Chondrocyte (in vitro differentiated cells): ENCODE data around the gene TSPAN11. TPM values are rescaled to one million over a fixed set of nuclear protein-coding genes. Genes with fewer than 3 reads are reported as not detected.

Experiments
- DNase-seq: peaks from one replicate; pipeline ENCODE4 v3.0.0; 2021; ENCODE audit warnings: mixed read lengths, low spot score
- H3K27ac Mint-ChIP-seq: one replicate; pipeline ENCODE4 v1.8.0; 2021; ENCODE audit warnings: mild to moderate bottlenecking, moderate library complexity, mixed read lengths; ENCODE audit not compliant: unreplicated experiment
- H3K27me3 Mint-ChIP-seq: 2 replicates; pipeline ENCODE4 v1.8.0; 2021; ENCODE audit warnings: low read depth, mixed read lengths
- H3K36me3 Mint-ChIP-seq: 2 replicates; pipeline ENCODE4 v1.8.0; 2021; ENCODE audit warnings: low read depth, mixed read lengths
- H3K4me1 Mint-ChIP-seq: 2 replicates; pipeline ENCODE4 v1.8.0; 2021; ENCODE audit warnings: low read depth, mild to moderate bottlenecking, mixed read lengths
- H3K4me3 Mint-ChIP-seq: one replicate; pipeline ENCODE4 v1.8.0; 2021; ENCODE audit warnings: mild to moderate bottlenecking, moderate library complexity, mixed read lengths; ENCODE audit not compliant: unreplicated experiment
- H3K9me3 Mint-ChIP-seq: 2 replicates; pipeline ENCODE4 v1.8.0; 2021; ENCODE audit warnings: low read depth, mixed read lengths
- total RNA-seq: library from RNA; stranded (reverse); gene quantifications from 3 replicates; pipeline ENCODE4 v1.2.1, GENCODE V29; 2021
- TF ChIP-seq, protein P1 (sequence below): fragments of 200-600 bp; sonication (generic); IDR thresholded peaks from 2 replicates; pipeline ENCODE4 v1.5.0; 2021; ENCODE audit warnings: antibody characterized with exemption, mild to moderate bottlenecking, moderate library complexity

TSPAN11 gene
- total RNA-seq, 1 donor from 2014 or later = 0.95 TPM

GRCh38 chr12:31000751-31001150 is 74.2 kb downstream of the TSPAN11 start:
- peak; percentile 26 for DNase-seq
- H3K4me3 Mint-ChIP-seq = no peak overlapping the region
- no peak overlapping the region for H3K27ac Mint-ChIP-seq
- H3K9me3 Mint-ChIP-seq = no peaks in the 10 kb centered on the region
- peaks cover 10% of the 10 kb centered on the region for H3K27me3 Mint-ChIP-seq
- peaks cover 13% of the 10 kb centered on the region for H3K4me1 Mint-ChIP-seq
- TF ChIP-seq, protein P1, sequence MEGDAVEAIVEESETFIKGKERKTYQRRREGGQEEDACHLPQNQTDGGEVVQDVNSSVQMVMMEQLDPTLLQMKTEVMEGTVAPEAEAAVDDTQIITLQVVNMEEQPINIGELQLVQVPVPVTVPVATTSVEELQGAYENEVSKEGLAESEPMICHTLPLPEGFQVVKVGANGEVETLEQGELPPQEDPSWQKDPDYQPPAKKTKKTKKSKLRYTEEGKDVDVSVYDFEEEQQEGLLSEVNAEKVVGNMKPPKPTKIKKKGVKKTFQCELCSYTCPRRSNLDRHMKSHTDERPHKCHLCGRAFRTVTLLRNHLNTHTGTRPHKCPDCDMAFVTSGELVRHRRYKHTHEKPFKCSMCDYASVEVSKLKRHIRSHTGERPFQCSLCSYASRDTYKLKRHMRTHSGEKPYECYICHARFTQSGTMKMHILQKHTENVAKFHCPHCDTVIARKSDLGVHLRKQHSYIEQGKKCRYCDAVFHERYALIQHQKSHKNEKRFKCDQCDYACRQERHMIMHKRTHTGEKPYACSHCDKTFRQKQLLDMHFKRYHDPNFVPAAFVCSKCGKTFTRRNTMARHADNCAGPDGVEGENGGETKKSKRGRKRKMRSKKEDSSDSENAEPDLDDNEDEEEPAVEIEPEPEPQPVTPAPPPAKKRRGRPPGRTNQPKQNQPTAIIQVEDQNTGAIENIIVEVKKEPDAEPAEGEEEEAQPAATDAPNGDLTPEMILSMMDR = no peak
- no peaks in the 10 kb centered on the region for H3K36me3 Mint-ChIP-seq

DNA sequence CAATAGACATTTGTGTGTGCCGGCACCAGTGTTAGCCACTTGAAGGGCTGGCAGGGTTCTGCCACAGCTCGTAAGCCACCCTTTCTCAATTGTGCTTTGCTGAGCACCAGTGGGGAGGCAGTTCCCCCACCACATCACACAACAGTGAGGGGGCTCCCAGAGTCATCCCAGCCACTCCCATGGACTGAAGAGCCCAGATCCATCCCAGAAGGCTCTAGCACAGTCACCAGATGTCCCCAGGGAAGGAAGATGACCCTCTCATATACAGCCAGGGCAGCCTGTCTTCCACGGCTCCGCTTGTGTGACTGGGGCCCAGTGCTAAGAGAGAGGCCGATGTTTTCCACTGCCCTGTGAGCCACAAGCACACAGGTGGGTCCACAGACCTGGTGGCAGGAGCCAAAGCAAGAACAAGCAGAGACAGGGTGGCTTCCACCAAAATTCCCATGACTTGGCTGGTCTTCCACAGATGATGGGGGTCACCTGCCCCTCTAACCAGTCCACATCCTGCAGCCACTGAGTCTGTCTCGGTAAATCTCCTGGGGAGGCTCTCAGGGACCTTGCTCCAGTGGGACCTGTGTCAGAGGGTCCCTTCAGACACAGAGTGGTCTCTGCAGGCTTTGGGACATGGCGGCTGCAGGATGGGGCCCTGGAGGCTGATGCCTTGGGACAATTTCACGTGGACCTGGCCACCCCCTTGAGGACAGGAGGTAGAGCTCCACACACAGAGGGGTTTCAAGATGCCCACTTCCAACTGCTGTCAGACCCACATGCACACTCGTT is 75.2 kb downstream of the TSPAN11 start:
- no peak overlapping the region for H3K4me3 Mint-ChIP-seq
- TF ChIP-seq, protein P1 = no peak
- H3K4me1 Mint-ChIP-seq = peaks cover 6% of the 10 kb centered on the region
- H3K36me3 Mint-ChIP-seq = no peaks in the 10 kb centered on the region
- H3K9me3 Mint-ChIP-seq = no peaks in the 10 kb centered on the region
- DNase-seq = no peak
- no peak overlapping the region for H3K27ac Mint-ChIP-seq
- peaks cover 10% of the 10 kb centered on the region for H3K27me3 Mint-ChIP-seq

DNA sequence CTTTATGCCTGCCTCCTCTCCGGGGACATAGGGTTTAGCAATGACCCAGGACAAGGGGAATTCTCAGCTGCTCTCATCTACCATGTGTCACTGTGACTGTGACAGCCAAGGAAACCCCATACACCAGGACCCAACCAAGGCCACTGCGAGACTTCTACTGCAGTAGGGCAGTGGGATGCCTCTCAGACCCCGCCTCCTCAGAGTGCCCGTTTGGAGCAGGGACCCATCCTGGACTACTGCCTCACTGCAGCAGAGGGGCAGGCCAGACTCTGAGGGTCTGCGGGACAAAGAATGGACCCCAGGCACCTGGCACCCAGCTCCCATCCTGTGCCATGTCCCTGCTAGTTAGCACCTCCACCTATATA is 75.8 kb downstream of the TSPAN11 start:
- DNase-seq = no peak
- no peak overlapping the region for H3K4me3 Mint-ChIP-seq
- H3K27me3 Mint-ChIP-seq = peaks cover 10% of the 10 kb centered on the region
- H3K4me1 Mint-ChIP-seq = peaks cover 5% of the 10 kb centered on the region
- no peaks in the 10 kb centered on the region for H3K9me3 Mint-ChIP-seq
- no peak overlapping the region for H3K27ac Mint-ChIP-seq
- H3K36me3 Mint-ChIP-seq = no peaks in the 10 kb centered on the region
- TF ChIP-seq, protein P1 = no peak

DNA sequence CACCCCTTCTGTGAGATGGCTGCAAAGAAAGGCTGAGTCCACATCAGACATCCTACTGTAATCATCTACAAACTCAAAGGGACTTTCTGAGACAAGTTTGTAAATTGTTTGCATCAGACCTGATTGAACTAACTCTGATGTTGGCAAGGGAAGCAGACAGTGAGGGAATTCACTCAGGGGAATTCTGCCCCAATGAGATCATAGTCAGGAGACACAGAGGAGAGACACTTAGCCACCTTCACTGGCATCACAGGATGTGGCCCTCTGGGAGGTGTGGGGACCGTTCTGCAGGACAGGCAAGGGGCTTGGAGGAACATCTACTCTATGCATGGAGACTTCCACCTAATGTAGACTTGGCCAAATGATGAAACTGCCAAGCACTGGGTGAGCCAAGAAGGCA is 76.5 kb downstream of the TSPAN11 start:
- peaks cover 10% of the 10 kb centered on the region for H3K27me3 Mint-ChIP-seq
- no peak overlapping the region for H3K4me3 Mint-ChIP-seq
- H3K4me1 Mint-ChIP-seq = peaks cover 5% of the 10 kb centered on the region
- no peaks in the 10 kb centered on the region for H3K9me3 Mint-ChIP-seq
- TF ChIP-seq, protein P1 = no peak
- H3K36me3 Mint-ChIP-seq = no peaks in the 10 kb centered on the region
- H3K27ac Mint-ChIP-seq = no peak overlapping the region
- DNase-seq = no peak

DNA sequence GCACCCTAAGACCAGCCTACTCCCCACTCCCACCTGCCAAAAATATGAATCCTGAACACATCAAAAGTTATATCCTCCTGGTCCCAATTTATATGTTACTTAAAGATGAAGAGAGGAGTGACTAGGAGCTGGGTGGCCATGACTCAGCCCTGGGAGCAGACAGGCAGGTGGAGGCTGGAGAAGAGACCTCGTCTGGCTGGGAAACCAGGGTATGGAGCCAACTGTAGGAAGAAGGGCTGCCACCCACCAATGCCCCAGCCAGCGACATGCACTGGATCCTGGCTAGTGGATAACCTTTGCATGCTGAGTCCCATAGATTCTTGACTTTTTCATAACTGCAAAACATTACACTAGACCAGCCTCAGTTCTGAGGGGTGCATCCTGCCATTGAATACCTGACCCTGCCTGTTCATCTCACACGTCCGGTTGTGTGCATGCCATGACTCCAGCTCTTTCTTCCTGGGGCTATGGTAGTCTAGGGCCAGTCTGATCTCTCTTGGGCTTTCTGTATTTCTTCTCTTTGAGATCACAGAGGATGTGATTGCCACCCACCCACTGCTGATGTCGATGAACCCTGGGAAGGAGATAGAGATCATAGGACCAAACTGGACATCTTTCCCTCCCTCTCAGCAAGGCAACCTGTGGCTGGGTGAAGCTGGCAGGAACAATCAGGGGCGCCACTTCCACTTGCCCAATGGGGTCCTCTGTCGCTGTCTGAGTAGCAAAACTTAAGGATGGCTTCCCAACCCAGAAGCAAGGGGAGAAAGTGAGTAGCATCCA is 77.5 kb downstream of the TSPAN11 start:
- H3K27ac Mint-ChIP-seq = no peak overlapping the region
- no peak overlapping the region for H3K4me3 Mint-ChIP-seq
- H3K27me3 Mint-ChIP-seq = peaks cover 10% of the 10 kb centered on the region
- H3K36me3 Mint-ChIP-seq = no peaks in the 10 kb centered on the region
- no peak for DNase-seq
- TF ChIP-seq, protein P1 = no peak
- H3K4me1 Mint-ChIP-seq = peaks cover 5% of the 10 kb centered on the region
- H3K9me3 Mint-ChIP-seq = no peaks in the 10 kb centered on the region
